ENCODE data around the gene HMGN3.

The HMGN3 gene

DNA sequence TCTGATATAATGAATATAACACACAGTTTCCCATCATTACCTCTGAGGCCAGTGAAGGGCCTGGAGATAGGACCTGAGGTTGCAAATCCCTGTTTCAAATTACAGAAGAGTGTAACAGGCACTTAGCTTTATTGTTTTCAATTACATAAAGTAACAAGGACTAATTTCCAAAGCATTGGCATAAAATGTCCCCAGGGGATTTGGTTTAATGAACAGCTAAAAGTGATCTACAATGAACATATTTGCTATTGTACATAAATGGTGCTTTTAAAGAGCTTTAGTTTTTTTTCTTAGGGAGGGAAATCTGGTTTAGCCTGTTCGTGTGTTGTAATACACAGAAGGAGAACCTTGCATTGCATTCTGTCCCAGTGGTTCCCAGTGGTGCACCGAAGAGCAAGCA lies 54.4 kb downstream of the HMGN3 start:
- Histone ChIP-seq H3K27me3 (ENCODE audit: control insufficient read depth in 1 of 2, insufficient read depth in 2 of 2, low read length in 2 of 2) (no peaks in the 10 kb centered on the region), H3K27ac (ENCODE audit: low read depth, low read length) (no peak overlapping the region)

DNA sequence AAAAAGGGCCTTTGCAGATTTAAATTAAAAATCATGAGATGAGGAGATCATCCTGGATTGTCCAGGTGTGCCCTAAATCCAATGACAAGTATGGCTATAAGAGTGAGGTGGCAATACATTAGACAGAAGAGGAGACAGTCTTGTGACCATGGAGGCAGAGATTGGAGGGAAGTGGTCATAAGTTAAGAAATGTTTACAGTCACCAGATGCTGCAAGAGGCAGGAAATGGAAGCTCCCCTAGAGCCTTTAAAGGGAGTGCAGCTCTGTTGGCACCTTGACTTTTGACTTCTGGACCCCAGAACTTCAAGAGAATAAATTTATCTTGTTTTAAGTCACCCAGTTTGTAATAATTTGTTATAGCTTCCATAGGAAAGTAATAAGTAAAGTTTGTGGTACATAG lies 61.1 kb downstream of the HMGN3 start:
- Histone ChIP-seq H3K27me3 (ENCODE audit: control insufficient read depth in 1 of 2, insufficient read depth in 2 of 2, low read length in 2 of 2) (no peaks in the 10 kb centered on the region), H3K9me3 (ENCODE audit: low read length) (no peaks in the 10 kb centered on the region), H3K4me3 (ENCODE audit: low read depth in 1 of 2, low read length in 2 of 2) (no peak overlapping the region), H3K4me1 (ENCODE audit: insufficient read depth, low read length) (no peaks in the 10 kb centered on the region), H3K36me3 (ENCODE audit: insufficient read depth, low read length) (no peaks in the 10 kb centered on the region), H3K9ac (ENCODE audit: low read length) (no peak overlapping the region), H3K27ac (ENCODE audit: low read depth, low read length) (no peak overlapping the region)

More for the DNA sequence above, 54.4 kb downstream of the HMGN3 start:
- no peaks in the 10 kb centered on the region for H3K9me3 ChIP-seq (ENCODE audit: low read length)
- no peak overlapping the region for H3K9ac ChIP-seq (ENCODE audit: low read length)
- no peak overlapping the region for H3K4me3 ChIP-seq (ENCODE audit: low read depth in 1 of 2, low read length in 2 of 2)
- no peaks in the 10 kb centered on the region for H3K36me3 ChIP-seq (ENCODE audit: insufficient read depth, low read length)
- H3K4me1 ChIP-seq (ENCODE audit: insufficient read depth, low read length) = no peaks in the 10 kb centered on the region

DNA sequence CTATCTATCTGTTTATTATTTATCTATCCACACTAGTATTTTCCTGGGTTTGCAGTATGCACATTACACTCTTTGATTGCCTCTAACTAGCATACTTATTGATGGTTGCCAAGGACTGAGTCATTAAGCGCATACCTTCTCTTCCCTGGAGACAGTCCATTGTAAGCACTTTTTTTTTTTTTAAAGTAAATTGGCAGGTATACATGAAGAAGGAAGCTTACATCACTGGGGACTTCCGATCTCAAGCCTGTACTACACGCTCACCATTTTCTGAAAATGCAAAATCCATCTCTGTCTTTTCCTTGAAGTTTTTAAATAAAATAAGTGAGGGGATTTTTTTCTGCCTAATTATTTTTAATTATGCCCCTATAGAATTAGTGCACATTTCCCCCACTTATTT lies 63.5 kb downstream of the HMGN3 start:
- Histone ChIP-seq H3K4me3 (ENCODE audit: low read depth in 1 of 2, low read length in 2 of 2) (no peak overlapping the region), H3K9ac (ENCODE audit: low read length) (no peak overlapping the region), H3K36me3 (ENCODE audit: insufficient read depth, low read length) (no peaks in the 10 kb centered on the region), H3K9me3 (ENCODE audit: low read length) (no peaks in the 10 kb centered on the region), H3K4me1 (ENCODE audit: insufficient read depth, low read length) (no peaks in the 10 kb centered on the region), H3K27ac (ENCODE audit: low read depth, low read length) (no peak overlapping the region), H3K27me3 (ENCODE audit: control insufficient read depth in 1 of 2, insufficient read depth in 2 of 2, low read length in 2 of 2) (no peaks in the 10 kb centered on the region)

DNA sequence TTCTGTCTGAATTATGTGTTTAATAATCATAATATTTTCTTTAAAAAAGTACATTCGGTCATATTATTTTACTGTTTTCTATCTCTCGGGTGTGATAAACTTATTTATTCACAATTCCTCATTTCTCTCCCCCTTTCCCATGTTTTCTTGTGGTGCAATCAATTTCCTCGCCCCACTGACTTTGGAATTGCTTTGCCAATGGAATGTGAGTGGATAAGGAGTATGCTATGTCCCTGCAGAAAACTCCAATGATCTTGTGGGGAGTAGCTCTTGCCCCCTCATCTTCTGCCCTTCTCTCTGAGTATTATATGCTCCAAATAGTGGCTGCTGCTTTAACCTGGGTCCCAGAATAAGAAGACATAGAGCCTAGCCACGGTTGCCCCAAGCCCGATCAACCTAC lies 64.1 kb downstream of the HMGN3 start:
- no peak overlapping the region for H3K27ac ChIP-seq (ENCODE audit: low read depth, low read length)
- H3K27me3 ChIP-seq (ENCODE audit: control insufficient read depth in 1 of 2, insufficient read depth in 2 of 2, low read length in 2 of 2) = no peaks in the 10 kb centered on the region
- no peak overlapping the region for H3K9ac ChIP-seq (ENCODE audit: low read length)
- H3K4me1 ChIP-seq (ENCODE audit: insufficient read depth, low read length) = no peaks in the 10 kb centered on the region
- no peak overlapping the region for H3K4me3 ChIP-seq (ENCODE audit: low read depth in 1 of 2, low read length in 2 of 2)
- no peaks in the 10 kb centered on the region for H3K9me3 ChIP-seq (ENCODE audit: low read length)
- H3K36me3 ChIP-seq (ENCODE audit: insufficient read depth, low read length) = no peaks in the 10 kb centered on the region

DNA sequence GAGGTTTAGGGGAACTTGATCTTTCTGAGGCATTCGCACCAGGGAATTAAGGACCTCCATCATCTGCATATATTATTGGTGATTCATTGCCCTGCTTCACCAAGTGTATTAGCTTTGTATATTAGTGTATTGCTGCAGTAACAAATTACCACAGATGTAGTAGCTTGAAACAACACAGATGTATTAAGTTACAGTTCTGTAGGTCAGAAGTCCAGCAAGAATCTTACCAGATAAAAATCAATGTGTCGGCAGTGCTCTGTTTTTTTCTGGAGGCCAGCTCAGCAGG lies 65.8 kb downstream of the HMGN3 start:
- Histone ChIP-seq H3K9me3 (ENCODE audit: low read length) (no peaks in the 10 kb centered on the region), H3K27me3 (ENCODE audit: control insufficient read depth in 1 of 2, insufficient read depth in 2 of 2, low read length in 2 of 2) (no peaks in the 10 kb centered on the region), H3K4me3 (ENCODE audit: low read depth in 1 of 2, low read length in 2 of 2) (no peak overlapping the region), H3K4me1 (ENCODE audit: insufficient read depth, low read length) (no peaks in the 10 kb centered on the region), H3K9ac (ENCODE audit: low read length) (no peak overlapping the region), H3K36me3 (ENCODE audit: insufficient read depth, low read length) (no peaks in the 10 kb centered on the region), H3K27ac (ENCODE audit: low read depth, low read length) (no peak overlapping the region)

DNA sequence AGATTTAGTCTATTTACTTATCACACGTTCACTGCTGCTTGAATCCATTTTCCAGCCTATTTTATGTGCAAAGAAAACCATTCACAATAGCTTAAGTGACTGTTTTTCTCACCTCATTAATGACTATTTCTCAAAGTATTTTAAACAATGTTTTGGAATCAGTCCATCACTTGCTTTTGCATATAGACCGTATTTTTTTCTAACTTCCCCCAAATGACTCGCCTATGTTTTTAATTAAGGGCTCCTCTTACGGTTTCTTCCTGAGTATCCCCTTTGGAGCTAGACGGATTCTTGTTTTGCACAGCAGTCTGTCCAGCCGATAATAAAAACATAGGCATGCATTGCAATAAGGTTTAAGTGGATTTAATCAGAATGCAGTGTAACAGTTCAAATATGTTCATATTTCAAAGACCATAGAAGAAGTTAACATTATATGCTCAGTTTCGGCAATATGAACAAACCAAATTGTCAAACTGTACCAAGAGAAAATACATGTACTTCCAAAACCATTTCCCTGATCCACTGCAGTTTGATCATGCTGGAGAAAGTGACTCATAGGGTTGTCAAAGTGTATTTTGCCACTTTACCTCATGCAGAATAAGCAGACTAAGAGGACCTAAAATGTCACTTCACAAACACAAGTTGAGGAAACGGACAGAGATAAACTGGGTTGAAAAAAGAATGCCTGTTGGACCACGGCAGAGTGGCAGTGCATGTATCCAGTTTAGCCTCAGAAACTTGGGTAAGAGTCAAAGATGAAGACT lies 66.4 kb downstream of the HMGN3 start:
- no peak overlapping the region for H3K9ac ChIP-seq (ENCODE audit: low read length)
- no peaks in the 10 kb centered on the region for H3K27me3 ChIP-seq (ENCODE audit: control insufficient read depth in 1 of 2, insufficient read depth in 2 of 2, low read length in 2 of 2)
- no peaks in the 10 kb centered on the region for H3K36me3 ChIP-seq (ENCODE audit: insufficient read depth, low read length)
- no peaks in the 10 kb centered on the region for H3K4me1 ChIP-seq (ENCODE audit: insufficient read depth, low read length)
- no peaks in the 10 kb centered on the region for H3K9me3 ChIP-seq (ENCODE audit: low read length)
- H3K27ac ChIP-seq (ENCODE audit: low read depth, low read length) = no peak overlapping the region
- no peak overlapping the region for H3K4me3 ChIP-seq (ENCODE audit: low read depth in 1 of 2, low read length in 2 of 2)

DNA sequence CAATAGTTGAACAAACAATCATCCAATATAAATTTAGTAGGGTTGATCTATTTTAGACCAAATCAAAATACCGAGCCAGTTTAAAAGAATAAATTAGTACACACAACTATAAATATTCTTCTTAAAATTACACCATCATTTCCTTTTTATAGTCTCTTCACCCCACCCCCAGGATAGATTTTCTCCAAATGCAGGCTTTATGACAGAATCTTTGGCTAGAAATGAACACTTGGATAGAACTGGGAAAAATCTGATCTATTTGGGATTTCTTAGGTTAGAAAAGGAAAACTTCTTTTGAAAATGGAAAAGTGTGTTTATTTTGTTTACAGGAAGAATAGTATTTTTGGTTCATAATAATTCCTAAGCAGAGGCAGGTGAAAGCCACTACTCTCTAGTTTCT lies 74.6 kb downstream of the HMGN3 start:
- no peak overlapping the region for H3K9ac ChIP-seq (ENCODE audit: low read length)
- H3K27ac ChIP-seq (ENCODE audit: low read depth, low read length) = no peak overlapping the region
- no peaks in the 10 kb centered on the region for H3K36me3 ChIP-seq (ENCODE audit: insufficient read depth, low read length)
- H3K4me3 ChIP-seq (ENCODE audit: low read depth in 1 of 2, low read length in 2 of 2) = no peak overlapping the region
- H3K4me1 ChIP-seq (ENCODE audit: insufficient read depth, low read length) = no peaks in the 10 kb centered on the region
- H3K9me3 ChIP-seq (ENCODE audit: low read length) = no peaks in the 10 kb centered on the region
- no peaks in the 10 kb centered on the region for H3K27me3 ChIP-seq (ENCODE audit: control insufficient read depth in 1 of 2, insufficient read depth in 2 of 2, low read length in 2 of 2)

DNA sequence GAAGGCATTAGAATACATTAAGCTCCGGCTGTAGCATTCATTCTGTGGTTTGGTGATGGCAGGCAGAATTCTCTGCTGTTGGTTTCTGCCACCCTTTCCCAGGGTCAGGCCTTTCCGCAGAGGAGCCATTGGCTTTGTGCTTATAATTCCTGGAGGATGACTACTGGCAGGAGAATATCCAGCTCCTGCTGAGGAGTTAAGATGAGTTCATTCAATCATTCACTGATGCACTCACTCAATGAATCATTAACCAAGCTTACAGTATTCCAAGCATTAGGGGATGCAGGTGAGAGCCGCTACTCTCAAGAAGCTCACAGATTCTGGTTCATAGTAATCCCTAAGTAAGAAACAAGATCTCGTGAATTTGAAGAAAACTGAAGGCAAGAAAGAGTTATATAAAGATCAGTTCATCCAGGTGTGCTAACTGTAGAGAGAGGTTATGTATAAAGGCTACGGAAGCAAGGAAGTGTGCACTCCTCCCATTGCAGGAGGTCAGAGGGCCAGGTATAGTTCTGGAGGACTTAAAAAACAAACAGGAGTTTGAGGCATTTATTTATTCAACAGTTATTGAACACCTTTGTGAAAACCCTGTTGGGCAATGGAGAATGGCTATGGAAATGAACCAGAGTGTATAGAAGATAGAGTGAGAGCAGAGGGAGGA lies 75.5 kb downstream of the HMGN3 start:
- Histone ChIP-seq H3K4me3 (ENCODE audit: low read depth in 1 of 2, low read length in 2 of 2) (no peak overlapping the region), H3K9ac (ENCODE audit: low read length) (no peak overlapping the region), H3K27ac (ENCODE audit: low read depth, low read length) (no peak overlapping the region), H3K36me3 (ENCODE audit: insufficient read depth, low read length) (no peaks in the 10 kb centered on the region), H3K9me3 (ENCODE audit: low read length) (no peaks in the 10 kb centered on the region), H3K27me3 (ENCODE audit: control insufficient read depth in 1 of 2, insufficient read depth in 2 of 2, low read length in 2 of 2) (no peaks in the 10 kb centered on the region), H3K4me1 (ENCODE audit: insufficient read depth, low read length) (no peaks in the 10 kb centered on the region)

DNA sequence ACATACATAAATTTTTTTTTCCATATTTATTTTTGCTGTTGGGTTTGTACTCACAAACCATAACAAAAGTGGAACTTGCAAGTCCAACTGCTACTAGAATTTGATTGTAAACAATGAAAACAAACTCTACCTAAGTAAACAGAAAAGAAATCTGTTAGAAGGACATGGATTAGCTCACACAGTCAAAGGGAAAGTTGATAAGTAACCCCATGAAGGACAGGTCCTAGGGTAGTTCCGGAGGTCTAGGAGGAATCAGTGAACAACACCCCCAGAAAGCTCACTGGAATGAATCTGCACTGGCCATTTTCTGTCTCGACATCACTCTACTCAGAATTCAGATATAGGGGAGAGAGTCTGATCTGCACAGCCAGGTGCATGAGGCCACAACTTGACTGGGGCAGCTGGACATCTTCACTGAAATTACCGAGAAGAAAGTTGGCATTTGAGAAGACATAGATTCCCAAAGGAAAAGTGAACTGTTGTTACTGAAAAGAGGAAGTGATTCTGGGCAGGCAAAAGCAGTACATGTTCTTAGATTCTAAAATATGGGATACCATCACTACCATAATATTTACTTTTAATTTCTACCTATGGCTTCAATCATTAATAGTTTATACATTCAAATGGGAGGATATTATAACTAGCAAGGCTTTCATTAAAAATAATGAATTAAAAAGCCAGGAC lies 76.4 kb downstream of the HMGN3 start:
- Histone ChIP-seq H3K9ac (ENCODE audit: low read length) (no peak overlapping the region), H3K27ac (ENCODE audit: low read depth, low read length) (no peak overlapping the region), H3K4me1 (ENCODE audit: insufficient read depth, low read length) (no peaks in the 10 kb centered on the region), H3K27me3 (ENCODE audit: control insufficient read depth in 1 of 2, insufficient read depth in 2 of 2, low read length in 2 of 2) (no peaks in the 10 kb centered on the region), H3K4me3 (ENCODE audit: low read depth in 1 of 2, low read length in 2 of 2) (no peak overlapping the region), H3K36me3 (ENCODE audit: insufficient read depth, low read length) (no peaks in the 10 kb centered on the region), H3K9me3 (ENCODE audit: low read length) (no peaks in the 10 kb centered on the region)

DNA sequence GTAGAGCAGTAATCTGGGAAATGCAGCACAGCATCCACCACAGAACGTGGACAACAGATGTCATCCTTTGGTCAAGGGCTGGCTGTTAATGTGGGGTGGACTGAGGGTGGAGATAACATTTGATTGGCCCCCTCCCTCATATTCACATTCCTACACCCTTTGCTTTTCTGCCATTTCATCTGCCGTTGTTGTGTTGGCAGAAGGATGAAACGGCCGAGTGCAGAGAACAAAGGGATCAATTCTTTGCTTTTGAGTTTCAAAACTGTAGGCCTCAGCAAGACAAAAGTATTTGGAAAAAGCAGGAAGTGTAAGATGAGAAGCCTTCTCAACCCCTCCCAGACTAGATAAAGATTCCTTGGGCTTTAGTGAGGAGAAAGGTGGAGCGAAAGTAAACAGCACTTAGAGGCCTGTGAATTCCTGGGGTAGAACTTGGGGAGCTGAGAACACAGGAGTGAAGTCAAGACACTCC lies 82.2 kb downstream of the HMGN3 start:
- H3K9ac ChIP-seq (ENCODE audit: low read length) = no peak overlapping the region
- H3K27me3 ChIP-seq (ENCODE audit: control insufficient read depth in 1 of 2, insufficient read depth in 2 of 2, low read length in 2 of 2) = no peaks in the 10 kb centered on the region
- no peak overlapping the region for H3K4me3 ChIP-seq (ENCODE audit: low read depth in 1 of 2, low read length in 2 of 2)
- H3K9me3 ChIP-seq (ENCODE audit: low read length) = no peaks in the 10 kb centered on the region
- no peaks in the 10 kb centered on the region for H3K36me3 ChIP-seq (ENCODE audit: insufficient read depth, low read length)
- H3K27ac ChIP-seq (ENCODE audit: low read depth, low read length) = no peak overlapping the region
- no peaks in the 10 kb centered on the region for H3K4me1 ChIP-seq (ENCODE audit: insufficient read depth, low read length)

Measured in muscle layer of colon (tissue), 2 donors.